ENCODE results near the gene FADS3. TPM values are rescaled to one million over a fixed set of nuclear protein-coding genes. Genes with fewer than 3 reads are reported as not detected.
A peak's percentile ranks its signal among the peaks of the same experiment; 100 is the strongest.

Gene FADS3
- total and polyA plus RNA-seq, 2 donors (not counting 3 experiments of a cell fraction or from before 2014, with no cell fraction given), result 216 to 346 TPM

GRCh38 chr11:61887839-61888494 lies 3.4 kb downstream of the FADS3 start:
- TF ChIP-seq MAX (IDR thresholded peaks at IDR 0.05; ENCODE audit: insufficient read depth, insufficient read length), result no peak
- TF ChIP-seq GATA2 (IDR thresholded peaks at IDR 0.05; ENCODE audit: insufficient read depth, insufficient read length, low read depth, low read length), result no peak
- TF ChIP-seq POLR2AphosphoS5 (IDR thresholded peaks at IDR 0.05; ENCODE audit: insufficient read depth, low read depth, low read length), result peak; percentile 97
- TF ChIP-seq JUN (IDR thresholded peaks at IDR 0.05; ENCODE audit: borderline replicate concordance, insufficient read depth, insufficient read length, low read depth), result peak; percentile 88
- TF ChIP-seq FOS (IDR thresholded peaks at IDR 0.05; ENCODE audit: borderline replicate concordance, insufficient read depth, low read length), result peak; percentile 49
- H3K4me1 ChIP-seq (ENCODE audit: control insufficient read depth, extremely low read depth, insufficient read depth, low read length), result peaks cover 32% of the 10 kb centered on the region
- H3K27ac ChIP-seq (ENCODE audit: insufficient read depth, low read depth, low read length), result peak overlapping the region; percentile 90
- peak; percentile 95 for DNase-seq (ENCODE audit: low read depth, low spot score)
- peak overlapping the region; percentile 57 for H3K9ac ChIP-seq (replicated peaks; ENCODE audit: extremely low read depth, insufficient read depth, low read length)
- ChIA-PET POLR2A (no interaction called here), CTCF (interaction anchor here (0.8 to 4.8 kb wide), 8 partner anchors 10 to 220 kb away, joined by 3 to 19 read pairs (median 5); no protein-coding TSS in a partner anchor)
- no peaks in the 10 kb centered on the region for H3K9me3 ChIP-seq (replicated peaks; ENCODE audit: control insufficient read depth, insufficient read depth, low read length)
- peak overlapping the region; percentile 43 for H3K4me2 ChIP-seq (ENCODE audit: insufficient read depth, low read length)
- dilution Hi-C loops (cut with MboI; ENCODE audit: extremely low pct_ligation_motif_present, low sequenced_read_pairs), result no loop called here
- H3K4me3 ChIP-seq (replicated peaks in 1 of 3; ENCODE audit: insufficient read depth in 1 of 3, low read depth in 1 of 3, low read length in 3 of 3), result no peak overlapping the region
- no peaks in the 10 kb centered on the region for H3K9me1 ChIP-seq (replicated peaks; ENCODE audit: control insufficient read depth, extremely low read depth, insufficient read depth, low read length)
- peak; percentile 99 for FAIRE-seq
- H2AFZ ChIP-seq (ENCODE audit: low read depth, low read length), result no peak overlapping the region
- intact Hi-C loops (cut with micrococcal nuclease), result loop anchor here (1.0 kb wide), 2 partner anchors 17 to 83 kb away; no protein-coding TSS in a partner anchor
- BruUV-seq (replicated peaks), result no TSS peak
- H3K36me3 ChIP-seq (ENCODE audit: control insufficient read depth in 2 of 2, extremely low read depth in 1 of 2, insufficient read depth in 2 of 2, low read length in 2 of 2), result peaks cover 0 to 9% of the 10 kb centered on the region in 2 experiments
- no peaks in the 10 kb centered on the region for H3K27me3 ChIP-seq (ENCODE audit: control insufficient read depth in 2 of 2, insufficient read depth in 2 of 2, low read length in 2 of 2)
- peaks cover 71% of the 10 kb centered on the region for H3K79me2 ChIP-seq (ENCODE audit: control insufficient read depth, insufficient read depth, low read length)
- H4K20me1 ChIP-seq (replicated peaks; ENCODE audit: control insufficient read depth, extremely low read depth, insufficient read depth, low read length), result no peaks in the 10 kb centered on the region

GRCh38 chr11:61886643-61887042 lies 4.7 kb downstream of the FADS3 start:
- no peak overlapping the region for H3K4me2 ChIP-seq (ENCODE audit: insufficient read depth, low read length)
- no TSS peak for BruUV-seq (replicated peaks)
- CTCF ChIA-PET, result interaction anchor here (2.3 to 4.8 kb wide), 2 partner anchors 11 to 15 kb away, joined by 6 to 19 read pairs; no protein-coding TSS in a partner anchor
- DNase-seq (ENCODE audit: low read depth, low spot score) (no peak), FAIRE-seq (no peak)
- H3K4me3 ChIP-seq (replicated peaks in 1 of 3; ENCODE audit: insufficient read depth in 1 of 3, low read depth in 1 of 3, low read length in 3 of 3), result no peak overlapping the region
- dilution Hi-C loops (cut with MboI; ENCODE audit: extremely low pct_ligation_motif_present, low sequenced_read_pairs), result no loop called here
- TF ChIP-seq MAX (IDR thresholded peaks at IDR 0.05; ENCODE audit: insufficient read depth, insufficient read length) (no peak), JUN (IDR thresholded peaks at IDR 0.05; ENCODE audit: borderline replicate concordance, insufficient read depth, insufficient read length, low read depth) (no peak), EZH2 (IDR thresholded peaks at IDR 0.05; ENCODE audit: borderline replicate concordance, low read depth, low read length, severe bottlenecking) (no peak), FOS (IDR thresholded peaks at IDR 0.05; ENCODE audit: borderline replicate concordance, insufficient read depth, low read length) (no peak), MYC (IDR thresholded peaks at IDR 0.05; ENCODE audit: low read depth, low read length) (no peak), CTCF (IDR thresholded peaks at IDR 0.05; ENCODE audit: extremely low read depth in 1 of 2, insufficient read depth in 1 of 2, low read depth in 1 of 2, low read length in 2 of 2) (no peak), POLR2AphosphoS5 (IDR thresholded peaks at IDR 0.05; ENCODE audit: insufficient read depth, low read depth, low read length) (no peak), POLR2A (IDR thresholded peaks at IDR 0.05; ENCODE audit: low read depth, low read length) (no peak), GATA2 (IDR thresholded peaks at IDR 0.05; ENCODE audit: insufficient read depth, insufficient read length, low read depth, low read length) (no peak)
- peaks cover 75% of the 10 kb centered on the region for H3K79me2 ChIP-seq (ENCODE audit: control insufficient read depth, insufficient read depth, low read length)
- no peaks in the 10 kb centered on the region for H4K20me1 ChIP-seq (replicated peaks; ENCODE audit: control insufficient read depth, extremely low read depth, insufficient read depth, low read length)
- H3K9me1 ChIP-seq (replicated peaks; ENCODE audit: control insufficient read depth, extremely low read depth, insufficient read depth, low read length), result no peaks in the 10 kb centered on the region
- no peak overlapping the region for H3K9ac ChIP-seq (replicated peaks; ENCODE audit: extremely low read depth, insufficient read depth, low read length)
- H3K27ac ChIP-seq (ENCODE audit: insufficient read depth, low read depth, low read length), result no peak overlapping the region
- no peak overlapping the region for H2AFZ ChIP-seq (ENCODE audit: low read depth, low read length)
- no peaks in the 10 kb centered on the region for H3K27me3 ChIP-seq (ENCODE audit: control insufficient read depth in 2 of 2, insufficient read depth in 2 of 2, low read length in 2 of 2)
- H3K36me3 ChIP-seq (ENCODE audit: control insufficient read depth in 2 of 2, extremely low read depth in 1 of 2, insufficient read depth in 2 of 2, low read length in 2 of 2), result peaks cover 0 to 10% of the 10 kb centered on the region in 2 experiments
- H3K4me1 ChIP-seq (ENCODE audit: control insufficient read depth, extremely low read depth, insufficient read depth, low read length), result peaks cover 35% of the 10 kb centered on the region
- POLR2A ChIA-PET, result no interaction called here
- H3K9me3 ChIP-seq (replicated peaks; ENCODE audit: control insufficient read depth, insufficient read depth, low read length), result no peaks in the 10 kb centered on the region
- intact Hi-C loops (cut with micrococcal nuclease), result no loop called here
